Nephron progenitor cell (in vitro differentiated cells): ENCODE data around the gene STIM2.

Source experiments
- DNase-seq: peaks from one replicate; pipeline ENCODE4 v3.0.0; 2021
- H3K27ac Mint-ChIP-seq: 2 replicates; pipeline ENCODE4 v1.8.0; 2021; ENCODE audit warnings: mild to moderate bottlenecking, moderate library complexity, mixed read lengths
- H3K27me3 Mint-ChIP-seq: 2 replicates; pipeline ENCODE4 v1.8.0; 2021; ENCODE audit warnings: mild to moderate bottlenecking, low read depth, mixed read lengths; ENCODE audit not compliant: poor library complexity
- H3K36me3 Mint-ChIP-seq: 2 replicates; pipeline ENCODE4 v1.8.0; 2021; ENCODE audit warnings: low read depth, mixed read lengths
- H3K4me1 Mint-ChIP-seq: 2 replicates; pipeline ENCODE4 v1.8.0; 2021; ENCODE audit warnings: mixed read lengths
- H3K4me3 Mint-ChIP-seq: 2 replicates; pipeline ENCODE4 v1.8.0; 2021; ENCODE audit warnings: mild to moderate bottlenecking, moderate library complexity, mixed read lengths
- H3K9me3 Mint-ChIP-seq: 2 replicates; pipeline ENCODE4 v1.8.0; 2021; ENCODE audit warnings: mild to moderate bottlenecking, moderate library complexity, mixed read lengths
- TF ChIP-seq, protein P1 (sequence below): fragments of 200-600 bp; sonication (generic); IDR thresholded peaks from 2 replicates; pipeline ENCODE4 v1.5.0; 2021; ENCODE audit warnings: antibody characterized with exemption

STIM2 gene

GRCh38 chr4:26905172-26905571 lies 44.5 kb downstream of the STIM2 start:
- Mint-ChIP-seq H3K9me3 (no peaks in the 10 kb centered on the region), H3K36me3 (no peaks in the 10 kb centered on the region), H3K27me3 (no peaks in the 10 kb centered on the region), H3K27ac (no peak overlapping the region), H3K4me3 (no peak overlapping the region), H3K4me1 (peaks cover 19% of the 10 kb centered on the region)
- TF ChIP-seq, protein P1, sequence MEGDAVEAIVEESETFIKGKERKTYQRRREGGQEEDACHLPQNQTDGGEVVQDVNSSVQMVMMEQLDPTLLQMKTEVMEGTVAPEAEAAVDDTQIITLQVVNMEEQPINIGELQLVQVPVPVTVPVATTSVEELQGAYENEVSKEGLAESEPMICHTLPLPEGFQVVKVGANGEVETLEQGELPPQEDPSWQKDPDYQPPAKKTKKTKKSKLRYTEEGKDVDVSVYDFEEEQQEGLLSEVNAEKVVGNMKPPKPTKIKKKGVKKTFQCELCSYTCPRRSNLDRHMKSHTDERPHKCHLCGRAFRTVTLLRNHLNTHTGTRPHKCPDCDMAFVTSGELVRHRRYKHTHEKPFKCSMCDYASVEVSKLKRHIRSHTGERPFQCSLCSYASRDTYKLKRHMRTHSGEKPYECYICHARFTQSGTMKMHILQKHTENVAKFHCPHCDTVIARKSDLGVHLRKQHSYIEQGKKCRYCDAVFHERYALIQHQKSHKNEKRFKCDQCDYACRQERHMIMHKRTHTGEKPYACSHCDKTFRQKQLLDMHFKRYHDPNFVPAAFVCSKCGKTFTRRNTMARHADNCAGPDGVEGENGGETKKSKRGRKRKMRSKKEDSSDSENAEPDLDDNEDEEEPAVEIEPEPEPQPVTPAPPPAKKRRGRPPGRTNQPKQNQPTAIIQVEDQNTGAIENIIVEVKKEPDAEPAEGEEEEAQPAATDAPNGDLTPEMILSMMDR, result no peak
- no peak for DNase-seq

DNA sequence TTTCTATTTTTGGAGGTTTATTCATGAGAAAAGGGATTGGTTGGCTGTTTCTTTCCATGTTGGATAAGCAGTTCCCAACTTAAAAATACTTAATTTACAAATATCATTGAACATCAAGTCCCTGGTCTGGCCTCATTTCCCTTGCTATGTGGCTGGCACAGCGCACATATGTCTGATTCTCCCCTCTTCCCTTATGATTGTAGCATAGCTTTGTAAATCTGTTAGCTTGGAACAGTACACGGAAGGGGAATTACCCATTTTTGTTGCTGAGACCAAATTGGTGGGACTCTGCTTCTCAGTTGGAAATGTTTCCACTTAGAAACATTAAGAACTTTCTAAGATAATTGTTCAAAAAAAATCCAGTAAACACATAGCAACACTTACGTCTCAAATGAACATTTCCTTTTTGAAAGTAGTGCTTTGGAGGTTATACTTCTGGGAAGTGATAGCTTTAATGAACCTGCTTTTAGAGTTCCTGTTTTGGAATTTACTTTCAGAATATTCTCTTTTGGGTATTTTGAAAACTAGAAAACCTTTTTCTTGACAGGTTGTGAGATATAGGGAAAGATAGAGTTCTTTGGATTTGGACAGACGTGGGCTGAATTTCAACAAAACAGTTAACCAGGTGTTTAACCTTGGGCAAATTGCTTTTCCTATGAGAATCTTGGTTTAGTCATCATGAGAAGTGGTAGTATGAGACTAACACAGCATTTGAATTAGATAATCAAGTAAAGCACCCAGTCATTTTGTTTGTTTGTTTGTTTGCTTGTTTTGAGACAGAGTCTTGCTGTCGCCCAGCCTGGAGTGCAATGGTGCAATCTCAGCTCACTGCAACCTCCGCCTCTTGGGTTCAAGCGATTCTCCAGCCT lies 47.3 kb downstream of the STIM2 start:
- no peak for DNase-seq
- Mint-ChIP-seq H3K9me3 (no peaks in the 10 kb centered on the region), H3K4me1 (peaks cover 18% of the 10 kb centered on the region), H3K27ac (peak overlapping the region; percentile 22), H3K36me3 (no peaks in the 10 kb centered on the region), H3K27me3 (no peaks in the 10 kb centered on the region), H3K4me3 (no peak overlapping the region)
- TF ChIP-seq, protein P1, result no peak

- Mint-ChIP-seq H3K27ac (no peak overlapping the region), H3K36me3 (no peaks in the 10 kb centered on the region), H3K9me3 (no peaks in the 10 kb centered on the region), H3K27me3 (no peaks in the 10 kb centered on the region), H3K4me3 (no peak overlapping the region), H3K4me1 (peaks cover 14% of the 10 kb centered on the region)
- TF ChIP-seq, protein P1, result no peak
- no peak for DNase-seq
Measured at GRCh38 chr4:26909369-26909768, 48.7 kb downstream of the STIM2 start.

DNA sequence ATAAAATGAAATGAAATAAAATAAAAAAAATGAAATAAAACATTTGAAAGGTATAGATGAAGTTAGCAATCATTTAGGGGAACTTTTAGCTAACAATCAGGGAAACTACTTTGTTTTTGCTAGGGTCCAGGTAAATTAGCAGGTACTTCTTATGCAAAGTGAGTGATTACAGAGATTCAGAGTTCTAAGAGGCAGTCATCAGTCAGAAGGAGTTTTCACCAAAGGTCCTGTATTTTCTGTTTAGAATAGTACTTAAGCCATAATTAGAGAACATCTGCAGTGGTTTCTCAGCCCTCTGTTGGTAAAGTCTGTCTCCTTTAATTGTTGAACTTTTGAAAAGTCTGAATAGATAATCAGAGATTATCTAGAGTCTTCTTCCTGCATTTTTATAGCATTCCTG lies 50.6 kb downstream of the STIM2 start:
- no peak for DNase-seq
- no peaks in the 10 kb centered on the region for H3K27me3 Mint-ChIP-seq
- no peaks in the 10 kb centered on the region for H3K36me3 Mint-ChIP-seq
- H3K9me3 Mint-ChIP-seq, result no peaks in the 10 kb centered on the region
- TF ChIP-seq, protein P1, result no peak
- peaks cover 3% of the 10 kb centered on the region for H3K4me1 Mint-ChIP-seq
- no peak overlapping the region for H3K4me3 Mint-ChIP-seq
- H3K27ac Mint-ChIP-seq, result no peak overlapping the region

DNA sequence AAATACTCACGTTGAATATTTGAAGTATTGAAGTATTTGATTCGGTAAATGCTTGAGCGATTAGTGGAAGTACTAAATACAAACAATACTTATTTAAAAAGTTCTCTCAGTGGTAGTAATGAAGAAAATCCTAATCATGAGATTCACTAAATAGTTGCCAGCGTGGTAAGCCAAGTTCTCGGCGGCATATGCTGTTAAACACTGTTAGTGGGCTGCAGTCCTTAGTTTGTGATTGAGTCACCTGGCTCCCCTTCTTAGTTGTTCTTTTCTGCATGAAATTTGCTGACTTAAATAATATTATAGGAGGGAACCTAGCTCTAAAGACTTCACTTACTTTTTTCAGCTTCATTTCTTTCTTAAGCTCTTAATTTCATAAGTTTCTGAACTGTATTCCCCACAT lies 51.4 kb downstream of the STIM2 start:
- Mint-ChIP-seq H3K27me3 (no peaks in the 10 kb centered on the region), H3K4me3 (no peak overlapping the region), H3K27ac (no peak overlapping the region), H3K9me3 (no peaks in the 10 kb centered on the region), H3K4me1 (peaks cover 3% of the 10 kb centered on the region), H3K36me3 (no peaks in the 10 kb centered on the region)
- DNase-seq, result no peak
- TF ChIP-seq, protein P1, result no peak

DNA sequence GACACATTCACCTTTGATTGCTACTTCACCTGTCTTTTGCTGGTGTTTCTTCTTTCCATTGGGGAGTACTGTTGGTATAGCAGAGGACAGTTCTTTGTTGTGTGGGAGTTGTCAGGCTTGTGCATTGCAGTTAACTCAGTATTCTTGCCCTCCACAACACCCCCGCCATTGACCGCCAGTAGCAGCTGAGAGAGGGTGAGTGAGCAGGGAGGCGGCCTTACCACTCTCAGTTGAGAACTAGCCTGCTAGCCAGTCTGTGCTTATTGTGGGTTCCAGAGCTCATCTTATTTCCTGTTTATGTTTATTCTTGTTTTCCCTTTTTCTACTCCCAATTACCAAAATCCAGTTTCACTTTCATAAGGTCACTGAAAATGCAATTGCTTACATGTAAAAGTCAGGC lies 52.2 kb downstream of the STIM2 start:
- Mint-ChIP-seq H3K27ac (no peak overlapping the region), H3K4me3 (no peak overlapping the region), H3K27me3 (no peaks in the 10 kb centered on the region), H3K36me3 (no peaks in the 10 kb centered on the region), H3K9me3 (no peaks in the 10 kb centered on the region), H3K4me1 (peaks cover 3% of the 10 kb centered on the region)
- TF ChIP-seq, protein P1, result no peak
- no peak for DNase-seq
